Gastrocnemius medialis (tissue), 4 donors: ENCODE data around the gene CRYGD. TPM values are rescaled to one million over a fixed set of nuclear protein-coding genes. Genes with fewer than 3 reads are reported as not detected.
"Not testable (repeated sequence)": the region's sequence is repeated elsewhere in the genome, so short reads cannot be mapped to it uniquely, and the experiment has no call there.

Experiments
- ATAC-seq, 2 donors: fragments of 150-250 bp; one replicate each; pipeline ENCODE4 v1.9.1; 2016
- DNase-seq, 2 donors: peaks; one replicate each; pipeline ENCODE4 v3.0.0-alpha.2; 2019
- H3K27ac ChIP-seq, 4 donors: fragments of 200-600 bp; sonication (generic); 1 replicate in 1 of 4; 2 replicates in 3 of 4; pipeline ENCODE4 v1.5.1; 2016 to 2018; ENCODE audit warnings: mild to moderate bottlenecking in 2 of 4, moderate library complexity in 1 of 4
- H3K27me3 ChIP-seq, 3 donors: fragments of 200-600 bp; sonication (generic) in 2 of 3; 1 replicate in 1 of 3; 2 replicates in 2 of 3; pipeline versions ENCODE4 v1.5.1 to v1.6.0; 2016 to 2019; ENCODE audit warnings: mild to moderate bottlenecking in 1 of 3, moderate library complexity in 1 of 3
- H3K36me3 ChIP-seq, 2 donors: fragments of 200-600 bp; sonication (generic) in 1 of 2; one replicate each; pipeline ENCODE4 v1.5.1; 2017 to 2018
- H3K4me1 ChIP-seq, 2 donors: fragments of 200-600 bp; sonication (generic) in 1 of 2; one replicate each; pipeline ENCODE4 v1.5.1; 2016 to 2017; ENCODE audit warnings: mild to moderate bottlenecking in 2 of 2
- H3K4me3 ChIP-seq, 4 donors: fragments of 200-600 bp; sonication (generic) in 3 of 4; 1 replicate in 1 of 4; 2 replicates in 3 of 4; pipeline ENCODE4 v1.5.1; 2016 to 2019; ENCODE audit warnings: mild to moderate bottlenecking in 2 of 4
- H3K9me3 ChIP-seq, 3 donors: fragments of 200-600 bp; sonication (generic) in 2 of 3; 1 replicate in 1 of 3; 2 replicates in 2 of 3; pipeline ENCODE4 v1.5.1; 2016 to 2019
- POLR2A ChIP-seq, 2 donors: fragments of 450-650 bp; IDR thresholded peaks; one replicate each; pipeline ENCODE4 v1.6.1; 2017; ENCODE audit warnings: antibody characterized with exemption in 2 of 2, mild to moderate bottlenecking in 2 of 2, moderate library complexity in 2 of 2
- in situ Hi-C, 4 donors: fragments of 200-750 bp; cut with MboI; loops; one replicate each; pipeline versions ENCODE4 v1.15.0 to v1.8.0; 2017; ENCODE audit warnings: low sequenced_read_pairs in 4 of 4
- intact Hi-C: fragments of 100-400 bp; cut with DNase I; formaldehyde crosslinking; loops from one replicate; pipeline ENCODE4 v1.15.1; 2023; ENCODE audit warnings: low total_unique reads
- total RNA-seq, 4 donors: library from RNA; depleted of rRNA; stranded (reverse); fragments of >200 nt; gene quantifications; one replicate each; pipeline versions ENCODE4 v1.1.0 to v1.2.3, GENCODE V29; 2016
- TF ChIP-seq, protein P1 (sequence below), 5 experiments: fragments of 450-650 bp in 3 of 5; fragments of 200-600 bp in 2 of 5; sonication (generic) in 2 of 5; IDR thresholded peaks in 4 of 5; conservative IDR thresholded peaks in 1 of 5; 1 replicate in 4 of 5; 2 replicates in 1 of 5; pipeline ENCODE4 v1.5.1; 2016 to 2019; ENCODE audit warnings: antibody characterized with exemption in 5 of 5, mild to moderate bottlenecking in 3 of 5, moderate library complexity in 3 of 5

Gene CRYGD
- total RNA-seq, 4 donors from 2014 or later = not detected

DNA sequence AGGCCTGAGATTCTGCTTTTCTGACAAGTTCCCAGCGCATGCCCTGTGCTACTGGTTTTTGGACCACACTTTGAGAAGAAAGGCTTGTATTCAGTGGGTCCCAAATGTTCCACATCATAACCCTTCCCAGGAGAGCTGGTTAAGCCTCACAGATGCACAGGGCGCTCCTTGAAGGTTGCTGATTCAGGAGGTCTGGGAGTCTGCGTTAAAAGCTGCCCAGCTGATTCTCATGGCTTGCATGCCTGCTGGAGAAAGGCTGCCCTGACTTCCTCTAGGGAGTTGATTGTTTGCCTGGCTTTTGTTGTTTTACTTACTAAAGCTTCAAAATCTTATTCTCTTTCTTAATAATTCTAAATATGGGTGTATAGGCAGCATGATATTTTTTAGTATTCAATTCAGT, 20.7 kb downstream of the CRYGD start:
- H3K4me1 ChIP-seq = no peaks in the 10 kb centered on the region
- no peaks in the 10 kb centered on the region for H3K36me3 ChIP-seq
- H3K27ac ChIP-seq = no peak overlapping the region
- no peaks in the 10 kb centered on the region for H3K27me3 ChIP-seq
- no peaks in the 10 kb centered on the region for H3K9me3 ChIP-seq
- no peak for ATAC-seq
- intact Hi-C loops (no loop called here), in situ Hi-C loops (no loop called here)
- no peak for DNase-seq
- TF ChIP-seq POLR2A (IDR thresholded peaks at IDR 0.05) = no peak
- TF ChIP-seq, protein P1, sequence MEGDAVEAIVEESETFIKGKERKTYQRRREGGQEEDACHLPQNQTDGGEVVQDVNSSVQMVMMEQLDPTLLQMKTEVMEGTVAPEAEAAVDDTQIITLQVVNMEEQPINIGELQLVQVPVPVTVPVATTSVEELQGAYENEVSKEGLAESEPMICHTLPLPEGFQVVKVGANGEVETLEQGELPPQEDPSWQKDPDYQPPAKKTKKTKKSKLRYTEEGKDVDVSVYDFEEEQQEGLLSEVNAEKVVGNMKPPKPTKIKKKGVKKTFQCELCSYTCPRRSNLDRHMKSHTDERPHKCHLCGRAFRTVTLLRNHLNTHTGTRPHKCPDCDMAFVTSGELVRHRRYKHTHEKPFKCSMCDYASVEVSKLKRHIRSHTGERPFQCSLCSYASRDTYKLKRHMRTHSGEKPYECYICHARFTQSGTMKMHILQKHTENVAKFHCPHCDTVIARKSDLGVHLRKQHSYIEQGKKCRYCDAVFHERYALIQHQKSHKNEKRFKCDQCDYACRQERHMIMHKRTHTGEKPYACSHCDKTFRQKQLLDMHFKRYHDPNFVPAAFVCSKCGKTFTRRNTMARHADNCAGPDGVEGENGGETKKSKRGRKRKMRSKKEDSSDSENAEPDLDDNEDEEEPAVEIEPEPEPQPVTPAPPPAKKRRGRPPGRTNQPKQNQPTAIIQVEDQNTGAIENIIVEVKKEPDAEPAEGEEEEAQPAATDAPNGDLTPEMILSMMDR (IDR thresholded peaks at IDR 0.05 in 4 of 5, conservative IDR thresholded peaks at IDR 0.05 in 1 of 5) = no peak
- H3K4me3 ChIP-seq = no peak overlapping the region

DNA sequence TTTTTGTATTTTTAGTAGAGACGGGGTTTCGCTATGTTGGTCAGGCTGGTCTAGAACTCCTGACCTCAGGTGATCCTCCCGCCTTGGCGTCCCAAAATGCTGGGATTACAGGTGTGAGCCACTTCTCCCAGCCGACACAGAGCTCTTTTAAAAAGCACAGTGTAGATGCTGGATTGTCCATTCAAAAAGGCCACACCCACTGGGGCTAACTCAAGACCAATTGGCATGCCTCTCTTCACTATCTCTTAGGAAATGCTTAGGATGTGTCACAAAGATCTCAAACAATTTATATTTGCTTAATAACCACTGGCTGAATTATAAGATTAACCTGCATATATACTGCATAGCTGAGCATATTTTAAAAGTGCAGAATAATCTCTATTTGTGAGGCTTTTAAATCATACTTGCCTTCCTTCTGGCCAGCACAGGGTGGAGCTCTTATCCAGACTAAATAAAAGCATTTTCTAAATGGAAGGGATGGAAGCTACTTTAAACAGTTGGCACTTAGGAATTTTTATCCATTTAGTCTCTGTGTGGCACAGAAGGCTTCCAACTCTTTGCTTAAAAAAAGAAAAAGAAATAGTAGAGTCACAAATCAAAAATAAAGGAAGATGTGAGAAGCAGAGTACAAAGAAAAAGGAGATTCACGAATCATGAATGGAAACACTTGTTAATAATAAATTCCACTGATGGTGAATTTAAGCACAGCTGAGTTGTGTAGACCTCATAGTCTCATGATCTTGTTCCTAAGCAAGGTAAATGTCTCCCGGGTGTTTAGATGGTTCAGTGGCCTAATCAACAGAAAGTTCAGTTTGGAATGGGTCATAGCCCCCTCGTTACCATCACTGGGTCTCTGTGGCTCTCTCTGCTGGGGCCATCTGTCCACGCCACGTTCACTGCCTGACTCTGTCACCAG, 22.4 kb downstream of the CRYGD start:
- ATAC-seq = no peak
- H3K9me3 ChIP-seq = no peaks in the 10 kb centered on the region
- H3K27ac ChIP-seq = no peak overlapping the region
- no peaks in the 10 kb centered on the region for H3K27me3 ChIP-seq
- no peak overlapping the region for H3K4me3 ChIP-seq
- no peak for TF ChIP-seq POLR2A (IDR thresholded peaks at IDR 0.05)
- TF ChIP-seq, protein P1 (IDR thresholded peaks at IDR 0.05 in 4 of 5, conservative IDR thresholded peaks at IDR 0.05 in 1 of 5) = no peak
- DNase-seq = no peak
- in situ Hi-C loops = no loop called here
- intact Hi-C loops = no loop called here
- no peaks in the 10 kb centered on the region for H3K4me1 ChIP-seq
- H3K36me3 ChIP-seq = no peaks in the 10 kb centered on the region

DNA sequence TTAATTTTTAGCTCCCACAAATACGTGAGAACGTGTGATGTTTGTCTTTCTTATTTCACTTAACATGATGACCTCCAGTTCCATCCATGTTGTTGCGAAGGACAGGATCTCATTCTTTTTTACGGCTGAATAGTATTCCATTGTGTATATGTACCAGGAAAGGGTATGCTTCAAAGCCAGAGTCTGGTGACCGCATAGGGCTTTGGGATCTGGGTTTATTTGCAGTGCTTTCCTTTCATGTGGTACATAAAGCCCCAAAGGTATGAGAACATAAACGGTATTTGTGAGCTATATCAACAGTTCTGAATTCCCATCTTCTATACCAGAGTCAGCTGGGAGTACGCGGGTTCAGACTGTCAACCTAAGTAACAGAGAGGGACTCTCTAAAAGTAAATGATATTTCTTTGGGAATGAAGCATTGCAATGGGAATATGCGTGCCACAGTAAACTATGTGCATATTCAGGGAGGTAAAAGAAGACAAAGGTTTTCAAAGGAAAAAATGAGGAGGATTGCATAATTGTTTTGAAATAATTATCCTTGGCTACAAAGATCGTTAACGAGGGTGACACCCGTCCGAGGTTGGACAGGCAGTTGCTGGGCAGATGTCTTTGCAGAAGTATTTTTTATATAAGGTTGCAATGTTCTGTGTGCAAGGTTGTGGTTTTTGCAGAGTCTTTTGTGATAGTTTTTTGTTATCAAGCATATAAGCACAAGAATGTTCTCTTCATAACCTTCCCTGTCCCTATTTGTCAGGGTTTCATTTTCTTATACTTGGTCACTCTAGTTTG, 24.4 kb downstream of the CRYGD start:
- H3K4me1 ChIP-seq = no peaks in the 10 kb centered on the region
- ATAC-seq (no peak), DNase-seq (no peak)
- intact Hi-C loops (no loop called here), in situ Hi-C loops (no loop called here)
- no peak overlapping the region for H3K27ac ChIP-seq
- no peaks in the 10 kb centered on the region for H3K9me3 ChIP-seq
- H3K36me3 ChIP-seq = no peaks in the 10 kb centered on the region
- H3K27me3 ChIP-seq = no peaks in the 10 kb centered on the region
- H3K4me3 ChIP-seq = no peak overlapping the region
- TF ChIP-seq, protein P1 (IDR thresholded peaks at IDR 0.05 in 4 of 5, conservative IDR thresholded peaks at IDR 0.05 in 1 of 5) = no peak
- TF ChIP-seq POLR2A (IDR thresholded peaks at IDR 0.05) = no peak

DNA sequence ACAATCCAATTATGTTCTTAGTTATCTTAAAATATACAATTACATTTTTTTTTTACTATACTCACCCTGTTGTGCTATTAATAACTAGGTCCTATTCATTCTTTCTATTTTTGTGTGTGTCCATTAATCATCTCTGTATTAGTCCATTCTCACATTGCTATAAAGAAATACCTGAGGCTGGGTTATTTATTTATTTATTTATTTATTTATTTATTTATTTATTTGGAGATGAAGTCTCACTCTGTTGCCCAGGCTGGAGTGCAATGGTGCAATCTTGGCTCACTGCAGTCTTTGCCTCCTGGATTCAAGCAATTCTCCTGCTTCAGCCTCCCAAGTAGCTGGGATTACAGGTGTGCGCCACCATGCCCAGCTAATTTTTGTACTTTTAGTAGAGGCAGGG, 25.6 kb downstream of the CRYGD start:
- H3K4me3 ChIP-seq, H3K4me1 ChIP-seq, ATAC-seq, H3K27ac ChIP-seq, DNase-seq, H3K27me3 ChIP-seq, H3K9me3 ChIP-seq, in situ Hi-C loops, H3K36me3 ChIP-seq, intact Hi-C loops: not testable (repeated sequence)

DNA sequence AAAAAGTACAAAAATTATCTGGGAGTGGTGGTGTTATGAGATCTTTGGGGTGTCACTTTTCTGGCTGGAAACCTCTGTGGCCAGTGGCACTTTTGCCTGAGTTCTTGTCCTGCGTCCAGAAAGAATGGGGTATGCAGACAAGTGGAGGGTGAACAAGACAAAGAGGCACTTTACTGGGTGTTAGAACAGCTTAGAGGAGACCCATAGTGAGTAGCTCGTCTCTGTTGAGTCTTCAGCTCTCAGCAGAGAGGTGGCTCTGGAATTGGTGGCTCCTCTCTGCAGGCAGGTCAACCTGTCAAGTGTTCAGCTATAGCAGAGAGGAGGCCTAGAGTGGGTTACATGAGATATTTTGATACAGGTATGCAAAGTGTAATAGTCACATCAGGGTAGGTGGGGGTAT, 26.1 kb downstream of the CRYGD start:
- H3K36me3 ChIP-seq = no peaks in the 10 kb centered on the region
- no peaks in the 10 kb centered on the region for H3K4me1 ChIP-seq
- no peak overlapping the region for H3K4me3 ChIP-seq
- H3K27ac ChIP-seq = no peak overlapping the region
- TF ChIP-seq, protein P1 (IDR thresholded peaks at IDR 0.05 in 4 of 5, conservative IDR thresholded peaks at IDR 0.05 in 1 of 5) = no peak
- no peak for TF ChIP-seq POLR2A (IDR thresholded peaks at IDR 0.05)
- no peaks in the 10 kb centered on the region for H3K27me3 ChIP-seq
- H3K9me3 ChIP-seq = no peaks in the 10 kb centered on the region
- intact Hi-C loops (no loop called here), in situ Hi-C loops (no loop called here)
- DNase-seq = no peak
- ATAC-seq = no peak
